IgD-negative memory B cell (primary cell): ENCODE results near the gene MAN1A1. TPM values are rescaled to one million over a fixed set of nuclear protein-coding genes. Genes with fewer than 3 reads are reported as not detected.

Source experiments
- H3K27ac Mint-ChIP-seq, 3 donors: one replicate each; pipeline ENCODE4 v1.8.0; 2020 to 2022; ENCODE audit warnings: mild to moderate bottlenecking in 3 of 3, mixed read lengths in 3 of 3, moderate library complexity in 1 of 3
- H3K27me3 Mint-ChIP-seq: one replicate; pipeline ENCODE4 v1.8.0; 2021; ENCODE audit warnings: mixed read lengths
- H3K36me3 Mint-ChIP-seq: one replicate; pipeline ENCODE4 v1.8.0; 2020; ENCODE audit warnings: mild to moderate bottlenecking, mixed read lengths
- H3K4me1 Mint-ChIP-seq, 3 donors: one replicate each; pipeline ENCODE4 v1.8.0; 2020 to 2022; ENCODE audit warnings: mixed read lengths in 3 of 3, mild to moderate bottlenecking in 1 of 3
- H3K4me3 Mint-ChIP-seq, 4 donors: one replicate each; pipeline ENCODE4 v1.8.0; 2020 to 2022; ENCODE audit warnings: mild to moderate bottlenecking in 4 of 4, mixed read lengths in 4 of 4, moderate library complexity in 3 of 4
- H3K9me3 Mint-ChIP-seq, 3 donors: one replicate each; pipeline ENCODE4 v1.8.0; 2020 to 2021; ENCODE audit warnings: mixed read lengths in 3 of 3, mild to moderate bottlenecking in 1 of 3
- polyA plus RNA-seq: library from polyadenylated mRNA; unstranded; fragments of 300-500 nt; fragmentation: Illumina TruSeq; gene quantifications from one replicate; pipeline ENCODE4 v1.2.3, GENCODE V29; 2021

Gene MAN1A1
- polyA plus RNA-seq, 1 donor from 2014 or later: 16.9 TPM

DNA sequence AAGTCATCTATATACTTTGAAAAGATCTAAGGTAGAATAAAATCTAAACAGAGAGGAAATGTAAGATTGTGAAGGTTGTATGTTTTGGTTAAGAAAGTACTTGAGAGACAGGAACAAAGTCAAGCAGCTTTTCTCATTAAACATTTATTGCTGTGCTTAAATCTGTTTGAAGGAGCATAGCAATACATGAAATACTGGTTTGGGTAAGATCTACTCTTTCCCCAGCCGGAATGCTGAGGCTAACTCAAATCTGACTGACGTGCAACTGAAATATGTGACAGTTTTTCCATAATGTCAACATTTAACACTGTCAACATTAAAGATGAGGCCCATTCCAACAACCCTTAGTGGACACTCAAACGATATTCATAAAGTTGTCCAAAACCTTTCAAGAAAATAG is 59.9 kb downstream of the MAN1A1 start:
- no peak overlapping the region for H3K27ac Mint-ChIP-seq
- H3K4me1 Mint-ChIP-seq: peaks cover 0 to 3% (median 0%) of the 10 kb centered on the region in 3 donors
- no peaks in the 10 kb centered on the region for H3K27me3 Mint-ChIP-seq
- no peaks in the 10 kb centered on the region for H3K9me3 Mint-ChIP-seq
- no peak overlapping the region for H3K4me3 Mint-ChIP-seq
- H3K36me3 Mint-ChIP-seq: peaks cover 6% of the 10 kb centered on the region

DNA sequence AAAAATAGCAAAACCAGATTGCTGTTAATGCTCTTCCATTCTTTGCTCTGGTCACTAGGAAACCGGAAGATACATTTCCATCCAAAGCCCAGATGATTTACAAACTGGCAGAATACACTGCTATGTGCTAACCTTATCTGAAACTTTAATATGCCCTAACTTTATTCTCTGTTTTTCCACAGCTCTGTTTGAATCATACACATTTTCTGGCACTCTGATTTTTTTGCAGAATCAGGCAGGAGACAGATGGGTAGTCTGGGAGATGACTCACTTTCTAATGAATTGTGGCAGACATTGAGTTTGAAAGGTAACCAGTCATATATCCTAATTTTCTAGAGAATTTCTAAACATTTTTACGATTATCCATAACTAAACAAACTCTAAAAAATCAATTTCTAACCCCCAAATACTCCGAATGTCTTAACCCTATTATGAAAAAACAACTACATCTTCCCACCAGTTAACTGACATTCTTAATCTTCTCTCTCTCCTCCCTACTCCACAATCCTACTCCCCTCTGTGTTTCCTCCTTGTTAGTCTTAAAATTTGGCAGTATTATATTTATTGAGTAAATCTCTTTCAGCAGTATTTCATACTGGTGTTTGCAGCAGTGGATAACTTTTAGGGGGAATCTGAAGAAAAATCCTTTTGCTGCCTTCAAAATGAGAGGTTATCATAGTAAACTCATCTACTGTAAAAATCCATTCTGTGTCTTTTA is 63.5 kb downstream of the MAN1A1 start:
- H3K27ac Mint-ChIP-seq: no peak overlapping the region
- H3K27me3 Mint-ChIP-seq: no peaks in the 10 kb centered on the region
- H3K4me3 Mint-ChIP-seq: no peak overlapping the region
- no peaks in the 10 kb centered on the region for H3K9me3 Mint-ChIP-seq
- peaks cover 6% of the 10 kb centered on the region for H3K36me3 Mint-ChIP-seq
- H3K4me1 Mint-ChIP-seq: peaks cover 0 to 3% (median 0%) of the 10 kb centered on the region in 3 donors

DNA sequence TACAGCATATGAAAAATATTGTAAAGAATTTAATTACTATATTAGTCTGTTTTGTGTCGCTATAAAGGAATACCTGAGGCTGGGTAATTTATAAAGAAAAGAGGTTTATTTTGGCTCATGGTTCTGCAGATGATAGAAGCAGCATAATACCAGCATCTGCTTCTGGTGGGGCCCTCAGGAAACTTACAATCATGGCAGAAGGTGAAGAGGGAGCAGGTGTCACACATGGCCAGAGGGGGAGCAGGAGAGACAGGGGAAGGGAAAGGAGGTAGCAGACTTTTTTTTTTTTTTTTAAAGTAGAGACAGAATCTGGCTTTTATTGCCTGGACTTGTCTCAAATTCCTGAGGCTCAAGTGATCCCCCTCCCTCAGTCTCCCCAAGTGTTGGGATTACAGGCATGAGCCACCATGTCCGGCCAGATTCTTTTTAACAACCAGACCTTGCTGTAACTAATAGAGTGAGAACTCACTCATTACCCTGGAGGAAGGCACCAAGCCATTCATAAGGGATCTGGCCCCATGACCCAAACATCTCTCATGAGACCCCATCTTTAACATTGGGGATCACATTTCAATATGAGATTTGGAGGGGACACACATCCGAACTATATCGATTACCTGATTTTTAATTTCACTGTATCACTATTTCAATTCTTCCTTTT is 64.6 kb downstream of the MAN1A1 start:
- Mint-ChIP-seq H3K27me3 (no peaks in the 10 kb centered on the region), H3K4me3 (no peak overlapping the region), H3K9me3 (no peaks in the 10 kb centered on the region), H3K4me1 (peaks cover 0 to 3% (median 0%) of the 10 kb centered on the region in 3 donors), H3K27ac (no peak overlapping the region), H3K36me3 (peaks cover 3% of the 10 kb centered on the region)

DNA sequence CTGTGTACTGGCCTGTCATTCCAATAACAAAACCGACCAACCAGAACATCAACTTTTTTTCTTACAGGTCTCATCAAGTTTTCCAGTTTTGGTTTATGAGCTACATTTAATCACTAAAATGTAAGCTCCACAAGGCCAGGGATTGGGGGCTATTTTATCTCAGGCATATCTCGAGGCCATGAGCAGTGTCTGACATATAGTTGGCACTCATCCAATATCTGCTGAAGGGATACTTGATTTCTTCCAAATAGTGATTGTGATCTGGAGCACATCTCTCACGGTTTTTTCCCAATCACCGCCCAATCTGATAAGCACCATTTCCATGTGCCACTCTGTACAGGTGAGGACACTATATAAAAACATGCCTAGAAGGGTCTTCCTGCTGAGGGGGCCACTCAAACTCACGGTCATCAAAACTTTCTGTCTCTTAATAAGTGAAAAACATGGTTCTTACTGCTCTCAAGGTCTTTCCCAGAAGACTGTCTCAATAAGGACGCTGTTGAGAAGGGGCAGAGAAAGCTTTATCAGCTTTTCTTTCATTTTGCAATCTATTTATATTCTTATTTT is 65.5 kb downstream of the MAN1A1 start:
- Mint-ChIP-seq H3K4me3 (no peak overlapping the region), H3K9me3 (no peaks in the 10 kb centered on the region), H3K27ac (no peak overlapping the region), H3K36me3 (peaks cover 2% of the 10 kb centered on the region), H3K4me1 (no peaks in the 10 kb centered on the region), H3K27me3 (no peaks in the 10 kb centered on the region)

DNA sequence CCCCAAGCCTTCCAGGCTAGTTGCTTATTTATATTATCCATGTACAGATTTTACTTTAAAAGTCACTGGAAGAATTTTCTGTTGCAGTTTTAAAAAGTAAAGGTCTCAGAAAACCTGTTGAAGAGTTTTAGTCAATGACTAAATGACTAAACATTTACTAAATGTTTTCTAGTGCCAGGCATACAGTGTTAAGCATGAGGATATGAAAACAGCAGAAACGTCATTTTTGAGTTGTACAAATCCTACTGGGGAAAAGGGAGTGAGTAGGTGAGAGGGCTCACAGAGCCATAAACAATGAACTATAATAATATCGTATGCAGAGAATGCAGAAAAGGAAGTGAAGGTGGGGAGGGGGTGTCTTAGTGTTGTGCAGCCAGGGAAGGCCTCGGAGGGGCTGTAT is 66.3 kb downstream of the MAN1A1 start:
- Mint-ChIP-seq H3K4me1 (no peaks in the 10 kb centered on the region), H3K4me3 (peak overlapping the region in 1 of 4 donors; percentile 61), H3K9me3 (no peaks in the 10 kb centered on the region), H3K27me3 (no peaks in the 10 kb centered on the region), H3K36me3 (peaks cover 2% of the 10 kb centered on the region), H3K27ac (no peak overlapping the region)

DNA sequence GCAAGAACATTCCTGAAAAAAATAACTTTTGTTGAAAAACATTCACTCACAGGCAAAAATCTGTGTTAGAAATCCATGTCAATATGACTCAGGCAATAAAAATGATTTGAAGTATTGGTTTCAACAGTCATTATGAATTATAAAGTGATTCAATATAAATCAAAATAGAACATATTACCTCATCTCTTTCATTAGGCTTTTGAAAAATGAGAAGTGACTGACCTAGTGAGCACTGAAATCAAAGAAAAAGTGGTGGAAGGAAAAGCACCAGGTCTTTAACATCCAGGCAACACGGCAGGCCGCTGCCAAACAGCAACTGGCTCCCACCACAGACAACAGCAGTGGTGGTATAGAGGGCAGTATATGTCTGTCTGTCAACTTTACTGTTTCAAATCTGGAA is 68.9 kb downstream of the MAN1A1 start:
- Mint-ChIP-seq H3K27me3 (no peaks in the 10 kb centered on the region), H3K36me3 (peaks cover 2% of the 10 kb centered on the region), H3K27ac (no peak overlapping the region), H3K4me1 (no peaks in the 10 kb centered on the region), H3K9me3 (no peaks in the 10 kb centered on the region), H3K4me3 (no peak overlapping the region)

DNA sequence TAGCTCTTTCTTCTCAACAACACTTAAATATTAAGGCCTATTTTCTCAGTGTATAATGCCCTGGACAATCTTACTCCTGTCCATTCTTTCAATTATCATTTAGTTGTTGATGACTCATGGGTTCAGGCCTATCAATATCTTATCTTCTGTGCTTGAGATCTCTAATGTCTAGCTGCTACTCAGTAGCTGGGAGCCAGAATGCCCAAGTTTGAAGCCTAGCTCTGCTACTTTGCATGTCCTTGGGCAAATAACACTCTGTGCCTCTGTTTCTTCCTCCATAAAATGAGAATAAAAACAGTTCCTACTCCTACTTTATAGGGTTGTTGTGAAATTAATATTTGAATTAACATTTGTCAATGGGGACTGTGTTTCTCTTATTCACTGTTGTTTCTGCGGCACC is 69.5 kb downstream of the MAN1A1 start:
- H3K27ac Mint-ChIP-seq: no peak overlapping the region
- no peaks in the 10 kb centered on the region for H3K27me3 Mint-ChIP-seq
- H3K36me3 Mint-ChIP-seq: no peaks in the 10 kb centered on the region
- H3K4me3 Mint-ChIP-seq: no peak overlapping the region
- no peaks in the 10 kb centered on the region for H3K9me3 Mint-ChIP-seq
- no peaks in the 10 kb centered on the region for H3K4me1 Mint-ChIP-seq

DNA sequence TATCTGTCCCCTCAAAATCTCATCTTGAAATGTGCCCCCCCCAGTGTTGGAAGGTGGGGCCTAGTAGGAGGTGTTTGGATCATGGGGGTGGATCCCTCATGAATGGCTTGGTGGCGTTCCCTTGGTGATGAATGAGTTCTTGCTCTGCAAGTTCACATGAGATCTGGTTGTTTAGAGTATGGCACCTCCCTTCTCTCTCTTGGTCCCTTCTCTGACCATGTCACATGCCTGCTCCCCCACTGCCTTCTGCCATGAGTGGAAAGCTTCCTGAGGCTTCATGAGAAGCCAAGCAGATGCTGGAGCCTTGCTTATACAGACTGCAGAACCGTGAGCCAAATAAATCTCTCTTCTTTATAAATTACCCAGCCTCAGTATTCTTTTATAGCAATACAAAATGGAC is 70.9 kb downstream of the MAN1A1 start:
- H3K4me1 Mint-ChIP-seq: no peaks in the 10 kb centered on the region

DNA sequence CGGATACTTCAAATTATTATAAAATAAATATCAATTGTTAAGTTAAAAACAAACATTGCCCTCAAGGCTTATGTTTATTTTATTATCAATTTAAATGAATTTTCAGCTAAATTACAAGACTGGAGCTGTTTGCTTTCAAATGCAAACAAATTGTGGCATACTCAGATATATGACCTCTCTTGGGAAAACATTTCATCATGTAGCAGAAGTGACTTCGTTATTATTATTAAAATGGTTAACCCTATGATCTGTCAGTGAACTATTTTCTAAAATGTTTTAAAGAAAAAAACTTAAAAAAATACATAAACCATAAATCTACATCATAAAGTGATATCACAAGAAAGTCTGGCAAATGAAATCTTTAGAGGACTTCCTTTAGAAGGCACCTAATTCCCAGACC is 72.5 kb downstream of the MAN1A1 start:
- Mint-ChIP-seq H3K4me3 (no peak overlapping the region), H3K27ac (no peak overlapping the region), H3K36me3 (peaks cover 7% of the 10 kb centered on the region), H3K4me1 (no peaks in the 10 kb centered on the region), H3K9me3 (peaks cover 0 to 1% (median 0%) of the 10 kb centered on the region in 3 donors), H3K27me3 (no peaks in the 10 kb centered on the region)

More for the DNA sequence above, 70.9 kb downstream of the MAN1A1 start:
- H3K27ac Mint-ChIP-seq: no peak overlapping the region
- H3K4me3 Mint-ChIP-seq: no peak overlapping the region
- no peaks in the 10 kb centered on the region for H3K9me3 Mint-ChIP-seq
- H3K27me3 Mint-ChIP-seq: no peaks in the 10 kb centered on the region
- H3K36me3 Mint-ChIP-seq: peaks cover 3% of the 10 kb centered on the region

DNA sequence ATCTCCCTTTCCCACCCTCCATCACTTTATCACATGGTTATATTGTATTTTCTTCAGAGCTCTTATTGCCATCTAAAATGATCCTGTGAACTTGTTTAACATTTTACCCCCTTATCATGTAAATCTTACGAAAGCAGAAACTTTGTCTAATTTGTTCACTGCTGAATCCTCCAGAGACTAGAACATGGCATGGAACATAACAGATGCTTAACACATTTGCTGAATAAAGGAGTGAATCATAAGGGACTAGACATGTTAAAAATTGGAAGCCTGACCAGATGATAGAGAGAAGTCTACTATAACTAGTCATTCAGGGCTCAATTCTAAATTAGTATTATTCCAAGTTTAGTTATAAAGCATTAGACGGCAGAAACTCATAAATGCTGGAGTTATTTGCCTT is 73.3 kb downstream of the MAN1A1 start:
- Mint-ChIP-seq H3K27ac (no peak overlapping the region), H3K9me3 (peaks cover 0 to 3% (median 1%) of the 10 kb centered on the region in 3 donors), H3K27me3 (no peaks in the 10 kb centered on the region), H3K4me3 (no peak overlapping the region), H3K36me3 (peaks cover 7% of the 10 kb centered on the region), H3K4me1 (no peaks in the 10 kb centered on the region)

DNA sequence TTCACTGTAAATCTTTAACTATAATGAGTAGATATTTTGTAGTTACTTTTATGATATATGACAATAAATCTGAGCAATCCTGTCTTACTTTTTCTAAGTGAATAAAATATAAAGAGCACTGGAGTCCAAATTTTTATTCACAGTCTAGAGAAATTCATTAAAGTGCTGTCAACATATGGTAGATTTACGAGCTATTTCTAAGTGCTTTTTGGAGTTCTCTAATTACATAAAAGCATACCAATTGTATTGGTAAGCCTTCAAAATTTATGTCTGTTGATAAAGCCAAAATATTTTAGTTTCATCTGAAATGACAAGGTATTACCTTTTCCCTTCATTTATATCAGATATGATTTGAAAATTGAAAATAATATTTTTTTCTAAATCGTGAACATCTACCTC is 75.4 kb downstream of the MAN1A1 start:
- no peaks in the 10 kb centered on the region for H3K27me3 Mint-ChIP-seq
- no peaks in the 10 kb centered on the region for H3K4me1 Mint-ChIP-seq
- peaks cover 12% of the 10 kb centered on the region for H3K36me3 Mint-ChIP-seq
- no peak overlapping the region for H3K27ac Mint-ChIP-seq
- H3K9me3 Mint-ChIP-seq: peaks cover 4 to 10% (median 6%) of the 10 kb centered on the region in 3 donors
- H3K4me3 Mint-ChIP-seq: no peak overlapping the region

DNA sequence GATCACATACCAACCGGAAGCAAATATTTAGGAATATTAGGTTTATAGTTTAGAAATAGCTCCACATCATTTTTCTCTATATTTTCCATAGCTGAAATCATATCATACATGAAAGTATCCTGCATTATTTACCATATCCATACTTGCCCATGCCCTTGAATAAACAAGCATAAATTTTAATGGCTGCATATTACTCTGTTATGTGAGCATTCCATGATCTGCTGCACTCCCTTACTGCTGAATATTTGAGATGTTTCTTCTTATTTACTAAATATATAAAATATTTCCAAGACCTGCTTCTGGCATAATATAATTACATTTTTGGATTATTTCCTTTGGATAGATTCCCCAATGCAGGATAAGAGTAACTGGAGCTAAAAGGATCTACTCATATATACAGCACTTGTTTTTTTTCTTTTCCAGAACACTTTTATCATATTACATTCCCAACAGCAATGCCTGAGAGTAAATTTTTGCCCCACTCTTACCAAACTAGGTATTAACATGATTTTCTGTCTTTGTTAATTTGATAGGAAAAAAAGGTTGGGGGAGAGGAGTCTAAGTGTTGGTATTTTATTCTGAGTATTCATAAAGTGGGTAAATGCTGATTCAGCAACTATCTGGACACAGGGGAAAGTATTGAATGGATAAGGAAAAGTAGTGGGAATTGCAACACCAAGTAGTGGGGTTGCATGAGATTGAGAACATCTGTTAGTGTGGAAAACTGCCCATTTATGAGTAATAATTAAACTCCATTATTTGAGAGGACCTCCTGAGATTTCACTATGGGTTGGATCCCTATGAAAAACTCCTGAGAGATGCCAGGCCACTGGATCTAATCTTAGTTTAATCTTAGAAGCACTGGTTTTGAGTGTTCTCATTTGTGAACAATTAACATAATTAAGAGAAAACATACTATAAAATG is 76.0 kb downstream of the MAN1A1 start:
- H3K27ac Mint-ChIP-seq: no peak overlapping the region
- no peaks in the 10 kb centered on the region for H3K4me1 Mint-ChIP-seq
- no peaks in the 10 kb centered on the region for H3K27me3 Mint-ChIP-seq
- peaks cover 4 to 10% (median 6%) of the 10 kb centered on the region in 3 donors for H3K9me3 Mint-ChIP-seq
- H3K4me3 Mint-ChIP-seq: no peak overlapping the region
- H3K36me3 Mint-ChIP-seq: peaks cover 12% of the 10 kb centered on the region

DNA sequence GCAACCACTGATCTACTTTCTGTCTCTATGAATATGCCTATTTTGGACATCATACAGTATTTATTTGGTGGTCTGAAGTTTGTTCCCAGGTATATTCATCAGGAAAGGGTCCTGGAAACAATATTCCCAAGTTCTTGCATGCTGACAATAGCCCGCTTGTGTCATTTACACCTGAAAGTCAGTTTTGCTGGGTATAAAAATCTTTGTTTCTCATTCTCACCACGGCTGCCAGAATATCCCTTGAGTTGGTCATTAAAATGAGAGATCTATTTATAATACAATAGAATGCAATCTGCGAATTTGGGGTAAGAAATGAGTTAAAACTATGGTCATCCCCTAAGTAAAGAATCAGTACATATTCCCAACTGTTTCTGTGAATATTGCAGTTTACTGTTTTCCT is 79.0 kb downstream of the MAN1A1 start:
- H3K36me3 Mint-ChIP-seq: peaks cover 12% of the 10 kb centered on the region
- peaks cover 4 to 10% (median 6%) of the 10 kb centered on the region in 3 donors for H3K9me3 Mint-ChIP-seq
- no peak overlapping the region for H3K4me3 Mint-ChIP-seq
- H3K4me1 Mint-ChIP-seq: peaks cover 0 to 5% (median 4%) of the 10 kb centered on the region in 3 donors
- no peaks in the 10 kb centered on the region for H3K27me3 Mint-ChIP-seq
- H3K27ac Mint-ChIP-seq: no peak overlapping the region

DNA sequence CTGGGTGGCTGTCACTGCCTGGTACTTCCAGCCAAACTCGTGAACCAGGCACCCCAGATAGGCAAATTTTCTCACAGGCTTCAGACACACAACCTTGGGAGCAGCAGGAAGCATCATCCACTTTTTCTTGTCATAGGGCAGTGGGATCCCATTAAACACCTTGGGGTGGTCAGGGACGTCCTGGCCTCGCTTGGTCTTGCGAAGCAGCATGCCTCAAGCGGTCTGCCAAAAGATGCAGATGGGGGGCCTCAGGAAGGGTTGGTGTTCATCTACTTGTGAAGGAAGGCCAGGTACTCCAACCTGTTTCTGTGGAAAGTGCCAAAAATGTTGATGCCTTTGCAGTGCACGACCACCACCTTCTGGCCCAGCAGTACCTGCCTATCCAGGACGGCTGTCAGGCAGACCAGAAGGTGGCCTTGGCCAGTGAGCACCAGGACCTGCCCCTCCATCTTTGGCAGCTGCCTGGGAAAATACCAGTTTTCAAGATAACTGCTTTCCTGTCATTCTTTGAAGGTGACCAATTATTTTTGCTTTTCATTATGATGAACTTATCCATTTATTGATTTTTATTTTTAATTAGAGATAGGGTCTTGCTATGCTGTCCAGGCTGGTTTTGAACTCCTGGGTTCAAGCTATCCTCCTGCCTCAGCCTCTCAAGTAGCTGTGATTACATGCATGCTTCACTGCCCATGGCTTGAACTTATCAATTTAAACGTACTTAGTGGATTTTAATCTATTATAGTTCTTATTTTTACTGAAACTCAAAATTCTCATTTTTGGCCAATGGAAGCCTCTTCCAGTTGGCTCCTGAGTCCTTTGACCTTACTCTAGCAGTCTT is 80.1 kb downstream of the MAN1A1 start:
- H3K9me3 Mint-ChIP-seq: peaks cover 4 to 10% (median 6%) of the 10 kb centered on the region in 3 donors
- H3K27me3 Mint-ChIP-seq: no peaks in the 10 kb centered on the region
- H3K36me3 Mint-ChIP-seq: peaks cover 12% of the 10 kb centered on the region
- H3K4me3 Mint-ChIP-seq: no peak overlapping the region
- peak overlapping the region in 1 of 3 donors; percentile 36 for H3K27ac Mint-ChIP-seq
- H3K4me1 Mint-ChIP-seq: peaks cover 0 to 5% (median 4%) of the 10 kb centered on the region in 3 donors
